ENCODE measurements around the gene PATE1.

PATE1 gene

GRCh38 chr11:125797641-125798040 is 51.6 kb downstream of the PATE1 start:
- DNase-seq, result no peak

Data from activated gamma-delta T cell (primary cell).